ENCODE results near the gene CPNE4. TPM values are rescaled to one million over a fixed set of nuclear protein-coding genes. Genes with fewer than 3 reads are reported as not detected.

CPNE4 gene
- total RNA-seq, 1 donor from 2014 or later, result not detected

GRCh38 chr3:132001999-132002398 is 32.8 kb downstream of the CPNE4 start:
- no peak overlapping the region for H3K9ac ChIP-seq (ENCODE audit: low read depth in 1 of 3, low read length in 3 of 3)
- no peaks in the 10 kb centered on the region for H3K36me3 ChIP-seq (ENCODE audit: control insufficient read depth in 3 of 3, insufficient read depth in 3 of 3, low read length in 3 of 3)
- H3K27me3 ChIP-seq (ENCODE audit: control insufficient read depth in 3 of 3, insufficient read depth in 3 of 3, low read length in 3 of 3), result peaks cover 0 to 3% (median 0%) of the 10 kb centered on the region in 3 donors

GRCh38 chr3:132001036-132001435 is 33.8 kb downstream of the CPNE4 start:
- H3K27ac ChIP-seq (ENCODE audit: low read depth, low read length), result no peak overlapping the region
- H3K9me3 ChIP-seq (ENCODE audit: control insufficient read depth in 3 of 3, low read length in 3 of 3), result no peaks in the 10 kb centered on the region
- no peaks in the 10 kb centered on the region for H3K36me3 ChIP-seq (ENCODE audit: control insufficient read depth in 3 of 3, insufficient read depth in 3 of 3, low read length in 3 of 3)
- H3K4me1 ChIP-seq (ENCODE audit: control insufficient read depth in 3 of 3, insufficient read depth in 3 of 3, low read length in 3 of 3), result no peaks in the 10 kb centered on the region
- no peak overlapping the region for H3K9ac ChIP-seq (ENCODE audit: low read depth in 1 of 3, low read length in 3 of 3)
- H3K27me3 ChIP-seq (ENCODE audit: control insufficient read depth in 3 of 3, insufficient read depth in 3 of 3, low read length in 3 of 3), result peaks cover 0 to 3% (median 0%) of the 10 kb centered on the region in 3 donors
- no peak overlapping the region for H3K4me3 ChIP-seq (ENCODE audit: low read length in 3 of 3)

More at GRCh38 chr3:132001999-132002398, 32.8 kb downstream of the CPNE4 start:
- Histone ChIP-seq H3K4me3 (ENCODE audit: low read length in 3 of 3) (no peak overlapping the region), H3K9me3 (ENCODE audit: control insufficient read depth in 3 of 3, low read length in 3 of 3) (no peaks in the 10 kb centered on the region), H3K4me1 (ENCODE audit: control insufficient read depth in 3 of 3, insufficient read depth in 3 of 3, low read length in 3 of 3) (no peaks in the 10 kb centered on the region), H3K27ac (ENCODE audit: low read depth, low read length) (no peak overlapping the region)

- Histone ChIP-seq H3K36me3 (ENCODE audit: control insufficient read depth in 3 of 3, insufficient read depth in 3 of 3, low read length in 3 of 3) (no peaks in the 10 kb centered on the region), H3K4me1 (ENCODE audit: control insufficient read depth in 3 of 3, insufficient read depth in 3 of 3, low read length in 3 of 3) (no peaks in the 10 kb centered on the region), H3K9ac (ENCODE audit: low read depth in 1 of 3, low read length in 3 of 3) (no peak overlapping the region), H3K27me3 (ENCODE audit: control insufficient read depth in 3 of 3, insufficient read depth in 3 of 3, low read length in 3 of 3) (peaks cover 0 to 3% (median 0%) of the 10 kb centered on the region in 3 donors), H3K4me3 (ENCODE audit: low read length in 3 of 3) (no peak overlapping the region), H3K27ac (ENCODE audit: low read depth, low read length) (no peak overlapping the region), H3K9me3 (ENCODE audit: control insufficient read depth in 3 of 3, low read length in 3 of 3) (no peaks in the 10 kb centered on the region)
Observed at GRCh38 chr3:131998027-131998426, 36.8 kb downstream of the CPNE4 start.

- H3K9me3 ChIP-seq (ENCODE audit: control insufficient read depth in 3 of 3, low read length in 3 of 3), result no peaks in the 10 kb centered on the region
Observed at GRCh38 chr3:131995891-131996290, 38.9 kb downstream of the CPNE4 start.

GRCh38 chr3:131989318-131989717 is 45.5 kb downstream of the CPNE4 start:
- Histone ChIP-seq H3K4me1 (ENCODE audit: control insufficient read depth in 3 of 3, insufficient read depth in 3 of 3, low read length in 3 of 3) (no peaks in the 10 kb centered on the region), H3K4me3 (ENCODE audit: low read length in 3 of 3) (no peak overlapping the region), H3K9ac (ENCODE audit: low read depth in 1 of 3, low read length in 3 of 3) (no peak overlapping the region), H3K36me3 (ENCODE audit: control insufficient read depth in 3 of 3, insufficient read depth in 3 of 3, low read length in 3 of 3) (no peaks in the 10 kb centered on the region), H3K9me3 (ENCODE audit: control insufficient read depth in 3 of 3, low read length in 3 of 3) (no peaks in the 10 kb centered on the region), H3K27me3 (ENCODE audit: control insufficient read depth in 3 of 3, insufficient read depth in 3 of 3, low read length in 3 of 3) (no peaks in the 10 kb centered on the region), H3K27ac (ENCODE audit: low read depth, low read length) (no peak overlapping the region)

More at GRCh38 chr3:131995891-131996290, 38.9 kb downstream of the CPNE4 start:
- Histone ChIP-seq H3K4me3 (ENCODE audit: low read length in 3 of 3) (no peak overlapping the region), H3K36me3 (ENCODE audit: control insufficient read depth in 3 of 3, insufficient read depth in 3 of 3, low read length in 3 of 3) (no peaks in the 10 kb centered on the region), H3K4me1 (ENCODE audit: control insufficient read depth in 3 of 3, insufficient read depth in 3 of 3, low read length in 3 of 3) (no peaks in the 10 kb centered on the region), H3K27me3 (ENCODE audit: control insufficient read depth in 3 of 3, insufficient read depth in 3 of 3, low read length in 3 of 3) (peaks cover 0 to 3% (median 0%) of the 10 kb centered on the region in 3 donors), H3K9ac (ENCODE audit: low read depth in 1 of 3, low read length in 3 of 3) (no peak overlapping the region), H3K27ac (ENCODE audit: low read depth, low read length) (no peak overlapping the region)

- Histone ChIP-seq H3K27me3 (ENCODE audit: control insufficient read depth in 3 of 3, insufficient read depth in 3 of 3, low read length in 3 of 3) (no peaks in the 10 kb centered on the region), H3K27ac (ENCODE audit: low read depth, low read length) (no peak overlapping the region), H3K4me3 (ENCODE audit: low read length in 3 of 3) (no peak overlapping the region), H3K9me3 (ENCODE audit: control insufficient read depth in 3 of 3, low read length in 3 of 3) (no peaks in the 10 kb centered on the region), H3K36me3 (ENCODE audit: control insufficient read depth in 3 of 3, insufficient read depth in 3 of 3, low read length in 3 of 3) (no peaks in the 10 kb centered on the region), H3K4me1 (ENCODE audit: control insufficient read depth in 3 of 3, insufficient read depth in 3 of 3, low read length in 3 of 3) (no peaks in the 10 kb centered on the region), H3K9ac (ENCODE audit: low read depth in 1 of 3, low read length in 3 of 3) (no peak overlapping the region)
Observed at GRCh38 chr3:131988209-131988608, 46.6 kb downstream of the CPNE4 start.

- H3K9ac ChIP-seq (ENCODE audit: low read depth in 1 of 3, low read length in 3 of 3), result no peak overlapping the region
- H3K36me3 ChIP-seq (ENCODE audit: control insufficient read depth in 3 of 3, insufficient read depth in 3 of 3, low read length in 3 of 3), result no peaks in the 10 kb centered on the region
- no peak overlapping the region for H3K4me3 ChIP-seq (ENCODE audit: low read length in 3 of 3)
- H3K27ac ChIP-seq (ENCODE audit: low read depth, low read length), result no peak overlapping the region
- H3K27me3 ChIP-seq (ENCODE audit: control insufficient read depth in 3 of 3, insufficient read depth in 3 of 3, low read length in 3 of 3), result no peaks in the 10 kb centered on the region
- H3K9me3 ChIP-seq (ENCODE audit: control insufficient read depth in 3 of 3, low read length in 3 of 3), result no peaks in the 10 kb centered on the region
- H3K4me1 ChIP-seq (ENCODE audit: control insufficient read depth in 3 of 3, insufficient read depth in 3 of 3, low read length in 3 of 3), result no peaks in the 10 kb centered on the region
Observed at GRCh38 chr3:131983689-131984088, 51.1 kb downstream of the CPNE4 start.

GRCh38 chr3:131981323-131981722 is 53.5 kb downstream of the CPNE4 start:
- H3K4me1 ChIP-seq (ENCODE audit: control insufficient read depth in 3 of 3, insufficient read depth in 3 of 3, low read length in 3 of 3), result no peaks in the 10 kb centered on the region
- H3K27ac ChIP-seq (ENCODE audit: low read depth, low read length), result no peak overlapping the region
- no peak overlapping the region for H3K9ac ChIP-seq (ENCODE audit: low read depth in 1 of 3, low read length in 3 of 3)
- H3K9me3 ChIP-seq (ENCODE audit: control insufficient read depth in 3 of 3, low read length in 3 of 3), result no peaks in the 10 kb centered on the region
- no peaks in the 10 kb centered on the region for H3K27me3 ChIP-seq (ENCODE audit: control insufficient read depth in 3 of 3, insufficient read depth in 3 of 3, low read length in 3 of 3)
- no peaks in the 10 kb centered on the region for H3K36me3 ChIP-seq (ENCODE audit: control insufficient read depth in 3 of 3, insufficient read depth in 3 of 3, low read length in 3 of 3)
- no peak overlapping the region for H3K4me3 ChIP-seq (ENCODE audit: low read length in 3 of 3)

- Histone ChIP-seq H3K36me3 (ENCODE audit: control insufficient read depth in 3 of 3, insufficient read depth in 3 of 3, low read length in 3 of 3) (no peaks in the 10 kb centered on the region), H3K9me3 (ENCODE audit: control insufficient read depth in 3 of 3, low read length in 3 of 3) (no peaks in the 10 kb centered on the region), H3K27ac (ENCODE audit: low read depth, low read length) (no peak overlapping the region), H3K4me1 (ENCODE audit: control insufficient read depth in 3 of 3, insufficient read depth in 3 of 3, low read length in 3 of 3) (no peaks in the 10 kb centered on the region), H3K9ac (ENCODE audit: low read depth in 1 of 3, low read length in 3 of 3) (no peak overlapping the region), H3K4me3 (ENCODE audit: low read length in 3 of 3) (no peak overlapping the region), H3K27me3 (ENCODE audit: control insufficient read depth in 3 of 3, insufficient read depth in 3 of 3, low read length in 3 of 3) (no peaks in the 10 kb centered on the region)
Observed at GRCh38 chr3:131976448-131976847, 58.4 kb downstream of the CPNE4 start.

GRCh38 chr3:131975047-131975446 is 59.8 kb downstream of the CPNE4 start:
- Histone ChIP-seq H3K36me3 (ENCODE audit: control insufficient read depth in 3 of 3, insufficient read depth in 3 of 3, low read length in 3 of 3) (no peaks in the 10 kb centered on the region), H3K4me3 (ENCODE audit: low read length in 3 of 3) (no peak overlapping the region), H3K9me3 (ENCODE audit: control insufficient read depth in 3 of 3, low read length in 3 of 3) (no peaks in the 10 kb centered on the region), H3K27me3 (ENCODE audit: control insufficient read depth in 3 of 3, insufficient read depth in 3 of 3, low read length in 3 of 3) (no peaks in the 10 kb centered on the region), H3K9ac (ENCODE audit: low read depth in 1 of 3, low read length in 3 of 3) (no peak overlapping the region), H3K27ac (ENCODE audit: low read depth, low read length) (no peak overlapping the region), H3K4me1 (ENCODE audit: control insufficient read depth in 3 of 3, insufficient read depth in 3 of 3, low read length in 3 of 3) (no peaks in the 10 kb centered on the region)

- Histone ChIP-seq H3K36me3 (ENCODE audit: control insufficient read depth in 3 of 3, insufficient read depth in 3 of 3, low read length in 3 of 3) (no peaks in the 10 kb centered on the region), H3K27me3 (ENCODE audit: control insufficient read depth in 3 of 3, insufficient read depth in 3 of 3, low read length in 3 of 3) (no peaks in the 10 kb centered on the region), H3K27ac (ENCODE audit: low read depth, low read length) (no peak overlapping the region), H3K4me3 (ENCODE audit: low read length in 3 of 3) (no peak overlapping the region), H3K9ac (ENCODE audit: low read depth in 1 of 3, low read length in 3 of 3) (no peak overlapping the region), H3K4me1 (ENCODE audit: control insufficient read depth in 3 of 3, insufficient read depth in 3 of 3, low read length in 3 of 3) (no peaks in the 10 kb centered on the region), H3K9me3 (ENCODE audit: control insufficient read depth in 3 of 3, low read length in 3 of 3) (no peaks in the 10 kb centered on the region)
Observed at GRCh38 chr3:131973731-131974130, 61.1 kb downstream of the CPNE4 start.

Data from skeletal muscle tissue (tissue), 4 donors.